ENCODE measurements around the gene LMOD1.
A peak's percentile ranks its signal among the peaks of the same experiment; 100 is the strongest.
"Not testable (repeated sequence)": the region's sequence is repeated elsewhere in the genome, so short reads cannot be mapped to it uniquely, and the experiment has no call there.

Gene LMOD1

GRCh38 chr1:201946224-201946908, at the start of gene LMOD1:
LMOD1 (minus strand) TSS chr1:201946548; CDS start chr1:201946340, 208 bp downstream.
- Histone ChIP-seq H3K4me3 (peak within 1 kb of the TSS; percentile 4 to 44 (median 22)), H3K27ac (peak within 1 kb of the TSS in 13 of 21 experiments; percentile 6 to 74 (median 43))

- no peak overlapping the region for H3K27ac ChIP-seq
- H3K4me3 ChIP-seq = no peak overlapping the region
Measured at GRCh38 chr1:201990427-201990826, 44.1 kb upstream of the LMOD1 start.

GRCh38 chr1:201989354-201990128, 43.2 kb upstream of the LMOD1 start:
- no peak overlapping the region for H3K4me3 ChIP-seq

GRCh38 chr1:201988601-201989000, 42.3 kb upstream of the LMOD1 start:
- H3K27ac ChIP-seq = no peak overlapping the region
- H3K4me3 ChIP-seq = no peak overlapping the region

More at GRCh38 chr1:201989354-201990128, 43.2 kb upstream of the LMOD1 start:
- H3K27ac ChIP-seq = no peak overlapping the region

- H3K4me3 ChIP-seq = no peak overlapping the region
- no peak overlapping the region for H3K27ac ChIP-seq
Measured at GRCh38 chr1:201985355-201985754, 39.0 kb upstream of the LMOD1 start.

GRCh38 chr1:201984446-201984845, 38.1 kb upstream of the LMOD1 start:
- Histone ChIP-seq H3K4me3 (no peak overlapping the region), H3K27ac (no peak overlapping the region)

- peak overlapping the region in 20 of 21 experiments; percentile 88 to 97 (median 92) for H3K27ac ChIP-seq
- peak overlapping the region; percentile 67 to 99 (median 85) for H3K4me3 ChIP-seq
Measured at GRCh38 chr1:201983380-201983805, 37.0 kb upstream of the LMOD1 start.

- Histone ChIP-seq H3K27ac (peak within 1 kb of the TSS; percentile 88 to 97 (median 92)), H3K4me3 (peak within 1 kb of the TSS; percentile 67 to 99 (median 85))
Measured at GRCh38 chr1:201982623-201983379, 36.5 kb upstream of the LMOD1 start, which contains the start of gene RNPEP. RNPEP (plus strand) TSS chr1:201982648; CDS start chr1:201982667, 19 bp downstream.

- peak overlapping the region; percentile 67 to 99 (median 85) for H3K4me3 ChIP-seq
- H3K27ac ChIP-seq = peak overlapping the region in 16 of 21 experiments; percentile 88 to 97 (median 92)
Measured at GRCh38 chr1:201982082-201982622, 35.8 kb upstream of the LMOD1 start.

- Histone ChIP-seq H3K27ac (no peak overlapping the region), H3K4me3 (no peak overlapping the region)
Measured at GRCh38 chr1:201970334-201971159, 24.2 kb upstream of the LMOD1 start.

GRCh38 chr1:201968202-201968925, 22.0 kb upstream of the LMOD1 start:
- H3K4me3 ChIP-seq = no peak overlapping the region
- H3K27ac ChIP-seq = no peak overlapping the region

GRCh38 chr1:201966171-201966570, 19.8 kb upstream of the LMOD1 start:
- Histone ChIP-seq H3K4me3 (no peak overlapping the region), H3K27ac (no peak overlapping the region)

GRCh38 chr1:201964261-201964660, 17.9 kb upstream of the LMOD1 start:
- Histone ChIP-seq H3K27ac (no peak overlapping the region), H3K4me3 (no peak overlapping the region)

- H3K27ac ChIP-seq, H3K4me3 ChIP-seq: not testable (repeated sequence)
Measured at GRCh38 chr1:201962382-201962781, 16.0 kb upstream of the LMOD1 start.

- H3K4me3 ChIP-seq = no peak overlapping the region
- H3K27ac ChIP-seq = no peak overlapping the region
Measured at GRCh38 chr1:201958348-201958747, 12.0 kb upstream of the LMOD1 start.

- H3K4me3 ChIP-seq = peak overlapping the region; percentile 62 to 95 (median 82)
- peak overlapping the region; percentile 63 to 92 (median 88) for H3K27ac ChIP-seq
Measured at GRCh38 chr1:201955729-201956143, 9.4 kb upstream of the LMOD1 start.

GRCh38 chr1:201955009-201955728, 8.8 kb upstream of the LMOD1 start, which contains the start of gene TIMM17A:
TIMM17A (plus strand) TSS chr1:201955503; CDS start chr1:201955527, 24 bp downstream.
- Histone ChIP-seq H3K27ac (peak within 1 kb of the TSS; percentile 63 to 92 (median 88)), H3K4me3 (peak within 1 kb of the TSS; percentile 62 to 95 (median 82))

Data from skin epidermis (tissue), 12 donors.